Measurements from ENCODE around the gene INPP5D.
"Not testable (repeated sequence)": the region's sequence is repeated elsewhere in the genome, so short reads cannot be mapped to it uniquely, and the experiment has no call there.

INPP5D gene

DNA sequence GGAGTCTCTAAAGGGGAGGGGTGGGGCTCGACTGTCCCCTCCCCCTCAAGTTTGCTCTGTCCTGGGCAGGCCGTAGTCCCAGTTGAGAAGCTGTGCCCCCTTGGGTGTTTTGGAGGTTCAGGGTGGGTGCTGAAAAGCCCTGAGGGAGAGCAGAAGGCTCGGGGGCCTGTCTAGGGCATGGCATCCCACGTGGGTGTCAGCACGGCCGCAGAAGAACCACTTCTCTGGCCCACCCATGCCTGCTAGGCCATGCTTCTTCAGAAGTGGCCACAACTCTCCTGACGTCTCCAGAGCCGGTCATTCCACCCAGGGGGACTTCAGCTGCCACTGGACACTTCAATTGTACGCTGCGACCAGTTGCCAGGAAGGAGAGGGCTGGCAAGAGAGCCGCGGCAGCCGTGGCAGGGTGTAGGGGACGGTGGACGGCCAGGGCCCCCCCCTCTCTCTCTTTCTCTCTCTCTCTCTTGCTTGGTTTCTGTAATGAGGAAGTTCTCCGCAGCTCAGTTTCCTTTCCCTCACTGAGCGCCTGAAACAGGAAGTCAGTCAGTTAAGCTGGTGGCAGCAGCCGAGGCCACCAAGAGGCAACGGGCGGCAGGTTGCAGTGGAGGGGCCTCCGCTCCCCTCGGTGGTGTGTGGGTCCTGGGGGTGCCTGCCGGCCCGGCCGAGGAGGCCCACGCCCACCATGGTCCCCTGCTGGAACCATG is at the start of gene INPP5D:
TSS of gene INPP5D (plus strand) at position 546 of the 704 bp plus-strand sequence. CDS start at position 683, 137 bp downstream.
- DNase-seq (ENCODE audit: low read depth in 2 of 2): peak; percentile 55

DNA sequence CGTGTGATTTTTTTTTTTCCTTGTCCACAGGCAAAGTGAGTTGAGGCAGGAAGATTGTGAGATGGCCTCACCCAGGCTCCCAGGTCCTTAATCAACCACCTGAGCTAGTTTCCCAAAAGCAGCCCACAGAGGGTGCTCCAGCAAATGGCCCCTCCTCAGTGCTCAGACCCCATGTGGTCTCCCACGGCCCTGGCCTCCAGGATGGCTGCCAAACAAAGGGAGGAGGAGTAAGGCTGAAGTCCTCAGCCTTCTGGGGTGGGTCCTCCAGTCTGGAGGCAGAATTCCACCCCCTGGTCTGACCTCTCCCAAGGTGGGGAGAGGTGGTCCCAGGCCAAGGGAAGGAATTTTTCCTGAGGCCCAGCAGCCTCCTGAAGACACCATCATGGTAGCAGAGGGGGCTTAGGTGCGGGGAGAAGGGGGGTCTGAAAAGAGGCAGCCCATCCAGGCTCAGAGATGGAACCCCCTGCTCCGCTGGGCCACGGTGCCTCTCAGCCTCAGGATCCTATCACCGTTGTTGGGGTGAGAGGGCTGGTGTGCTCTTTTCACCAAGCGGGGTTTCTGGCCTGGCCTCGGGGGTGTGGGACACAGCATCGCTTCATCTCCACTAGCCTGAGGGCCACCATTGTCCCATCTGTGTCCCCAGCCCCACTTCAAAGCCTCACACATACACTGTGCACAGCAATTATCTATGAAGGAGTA is 49.4 kb upstream of the INPP5D start:
- DNase-seq (ENCODE audit: low read depth in 2 of 2): no peak

DNA sequence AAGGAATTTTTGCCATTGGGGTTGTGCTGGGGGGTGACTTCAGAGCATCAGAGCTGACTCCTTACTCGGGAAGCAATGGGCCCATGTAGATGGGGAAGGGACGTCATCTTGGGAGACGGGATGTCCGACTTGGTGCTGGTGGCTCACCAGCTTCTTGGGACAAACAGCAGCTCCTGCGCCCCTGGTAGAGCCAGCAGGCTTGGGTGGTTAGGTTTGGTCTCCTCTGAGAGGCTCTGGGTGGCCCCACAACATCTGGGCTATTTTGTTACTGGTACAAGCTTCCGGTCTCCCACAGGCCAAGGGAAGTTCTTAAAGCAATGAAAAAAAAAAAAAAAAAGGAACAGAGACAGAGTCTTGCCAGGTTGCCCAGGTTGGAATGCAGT is 48.9 kb upstream of the INPP5D start:
- no peak for DNase-seq (ENCODE audit: low read depth in 2 of 2)

DNA sequence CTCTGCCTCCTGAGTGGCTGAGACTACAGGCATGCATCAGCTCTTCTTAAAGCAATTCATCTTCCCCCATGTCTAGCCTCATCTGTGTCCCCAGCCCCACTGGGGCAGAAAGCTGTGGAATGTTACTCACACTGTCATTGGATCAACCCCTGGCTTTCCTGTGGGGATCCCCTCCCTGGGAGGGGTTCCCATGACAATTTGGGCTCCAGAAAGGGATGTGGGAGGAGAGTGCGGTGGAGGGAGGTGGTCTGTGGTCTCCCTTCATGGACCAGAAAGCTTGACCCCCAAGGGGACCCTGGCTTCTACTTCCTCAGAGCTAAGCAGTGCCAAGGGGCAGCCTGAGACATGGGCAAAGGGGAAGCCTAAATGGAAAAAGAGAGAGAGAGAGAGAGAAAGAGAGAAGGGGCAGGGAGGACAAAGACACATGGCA is 48.4 kb upstream of the INPP5D start:
- no peak for DNase-seq (ENCODE audit: low read depth in 2 of 2)

DNA sequence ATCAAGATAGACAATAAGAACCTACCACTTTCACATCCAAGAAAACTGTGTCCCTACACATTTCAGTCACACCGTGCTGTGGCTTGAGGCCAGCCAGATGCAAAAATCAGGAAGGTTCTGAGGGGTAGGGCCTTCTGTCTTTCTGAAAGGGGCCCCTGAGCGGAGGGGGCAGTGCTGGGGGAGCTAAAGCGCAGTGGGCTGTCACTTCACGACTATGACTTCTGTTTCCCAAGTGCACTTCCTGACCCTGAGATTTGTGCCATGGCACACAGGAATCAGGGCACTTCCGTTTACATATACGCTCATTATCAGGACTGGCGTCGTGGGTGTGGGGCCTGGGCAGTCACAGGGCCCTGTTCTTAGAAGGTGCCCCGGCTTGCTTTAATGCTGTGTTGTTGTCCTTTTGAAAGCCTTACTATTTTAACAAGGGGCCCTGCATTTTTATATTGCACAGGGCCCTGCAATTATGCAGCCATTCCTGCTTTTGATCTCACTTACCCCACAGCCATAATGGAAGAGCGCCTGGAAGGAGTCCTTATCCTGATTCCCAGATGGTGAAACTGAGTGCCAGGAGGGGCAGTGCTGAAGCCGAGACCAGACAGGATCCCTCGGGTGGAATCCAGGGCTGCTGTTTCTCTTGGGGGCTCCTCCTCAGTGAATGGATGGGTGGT is 47.7 kb upstream of the INPP5D start:
- no peak for DNase-seq (ENCODE audit: low read depth in 2 of 2)

DNA sequence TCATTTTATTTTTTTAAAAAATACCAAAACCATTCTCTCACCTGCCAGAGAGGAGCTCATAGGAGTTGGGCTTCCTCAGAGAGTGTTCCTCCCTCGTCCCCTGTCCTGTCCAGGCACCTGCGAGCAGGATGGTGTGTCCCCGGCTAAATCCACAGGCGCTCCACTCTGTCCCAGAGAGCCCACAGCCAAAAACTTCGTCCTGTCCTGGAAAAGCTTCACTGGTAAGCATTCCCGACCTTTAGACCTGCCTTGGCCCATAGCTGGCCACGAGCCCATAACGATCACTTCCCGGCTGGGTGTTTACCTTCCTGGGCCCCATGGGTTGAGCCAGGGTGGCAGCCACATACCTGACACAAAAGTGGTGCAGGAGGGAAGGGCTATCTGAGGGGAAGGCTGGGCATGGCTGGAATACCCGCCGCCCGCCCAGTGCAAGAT is 47.1 kb upstream of the INPP5D start, which contains the start of gene NGEF:
TSS of gene NGEF (minus strand) at position 230 of the 435 bp plus-strand sequence. CDS start 38,366 bp downstream, outside the sequence.
- no peak for DNase-seq (ENCODE audit: low read depth in 2 of 2)

DNA sequence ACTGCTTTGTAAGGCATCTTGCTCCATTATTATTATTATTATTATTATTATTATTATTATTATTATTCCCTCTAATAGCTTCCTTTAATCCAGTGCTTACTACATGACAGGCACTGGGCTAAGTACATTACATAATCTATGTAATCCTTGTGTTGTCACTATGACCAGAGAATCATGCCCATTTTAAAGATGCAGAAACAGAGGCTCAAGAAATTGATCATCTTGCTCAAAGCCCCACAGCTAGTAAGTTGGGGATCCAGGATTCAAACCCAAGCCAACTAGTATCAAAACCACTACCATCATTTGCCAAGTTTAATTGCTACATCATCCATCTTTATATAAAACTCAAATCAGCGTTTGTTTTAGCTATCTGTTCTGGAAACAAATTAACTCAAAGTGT is 46.5 kb upstream of the INPP5D start:
- no peak for DNase-seq (ENCODE audit: low read depth in 2 of 2)

DNA sequence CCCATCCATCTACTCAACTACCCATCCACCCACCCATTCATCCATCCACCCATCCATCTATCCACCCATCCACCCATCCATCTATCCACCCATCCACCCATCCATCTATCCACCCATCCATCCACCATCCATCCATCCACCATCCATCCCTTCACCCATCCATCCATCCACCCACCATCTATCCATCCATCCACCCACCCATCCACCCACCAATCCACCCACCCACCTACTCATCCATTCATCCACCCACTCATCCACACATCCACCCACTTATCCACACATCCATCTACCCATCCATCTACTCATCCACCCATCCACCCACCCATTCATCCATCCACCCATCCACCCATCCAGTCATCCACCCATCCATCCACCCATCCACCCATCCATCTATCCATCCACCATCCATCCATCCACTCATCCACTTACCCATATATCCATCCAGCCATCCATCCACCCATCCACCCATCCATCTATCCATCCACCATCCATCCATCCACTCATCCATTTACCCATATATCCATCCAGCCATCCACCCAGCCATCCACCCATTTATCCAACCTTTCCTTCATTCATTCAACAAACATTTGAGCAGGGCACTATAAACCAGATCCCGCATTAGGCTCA is 45.0 kb upstream of the INPP5D start:
- no peak for DNase-seq (ENCODE audit: low read depth in 2 of 2)

DNA sequence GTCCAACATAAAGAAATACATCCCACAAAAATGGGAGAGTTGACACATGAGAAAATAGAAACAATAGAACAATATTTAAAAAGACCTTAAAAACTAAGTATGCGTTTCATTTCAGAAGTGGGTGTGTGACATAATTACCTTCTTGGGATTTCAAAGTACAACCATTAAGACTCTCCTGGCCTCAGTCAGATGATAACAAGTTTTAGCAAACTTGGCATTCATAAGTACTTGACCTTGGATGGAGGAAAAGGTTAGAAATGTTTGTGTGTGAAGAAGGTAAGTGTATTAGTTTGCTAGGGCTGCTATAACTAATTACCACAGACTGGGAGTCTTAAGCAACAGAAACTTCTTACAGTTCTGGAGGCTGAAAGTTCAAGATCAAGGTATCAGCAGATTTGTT is 42.2 kb upstream of the INPP5D start:
- no peak for DNase-seq (ENCODE audit: low read depth in 2 of 2)

DNA sequence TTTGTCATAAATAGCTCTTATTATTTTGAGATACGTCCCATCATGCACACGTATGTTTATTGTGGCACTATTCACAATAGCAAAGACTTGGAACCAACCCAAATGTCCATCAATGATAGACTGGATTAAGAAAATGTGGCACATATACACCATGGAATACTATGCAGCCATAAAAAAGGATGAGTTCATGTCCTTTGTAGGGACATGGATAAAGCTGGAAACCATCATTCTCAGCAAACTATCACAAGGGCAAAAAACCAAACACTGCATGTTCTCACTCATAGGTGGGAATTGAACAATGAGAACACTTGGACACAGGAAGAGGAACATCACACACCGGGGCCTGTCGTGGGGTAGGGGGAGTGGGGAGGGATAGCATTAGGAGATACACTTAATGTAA is 40.5 kb upstream of the INPP5D start:
- not testable (repeated sequence) for DNase-seq (ENCODE audit: low read depth in 2 of 2)

DNA sequence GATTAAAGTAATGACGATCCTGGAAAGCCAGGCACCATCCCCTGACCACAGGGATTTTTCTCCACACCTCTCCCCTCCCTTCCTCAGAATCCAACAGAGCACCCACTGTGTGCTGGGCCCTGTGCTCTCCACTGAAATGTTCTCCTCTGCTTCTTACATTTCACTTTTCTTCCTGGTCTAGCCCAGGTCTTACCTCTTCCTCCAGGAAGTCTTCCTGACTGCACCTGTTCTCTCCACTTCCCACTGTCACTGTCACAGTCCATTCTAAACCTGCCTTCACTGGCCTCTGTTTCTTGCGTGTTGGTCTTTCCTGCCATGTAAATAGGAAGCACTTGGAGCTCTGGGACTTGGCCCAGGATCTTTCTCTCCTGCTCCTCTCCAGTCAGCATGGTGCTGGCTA is 39.7 kb upstream of the INPP5D start:
- DNase-seq (ENCODE audit: low read depth in 2 of 2): no peak

DNA sequence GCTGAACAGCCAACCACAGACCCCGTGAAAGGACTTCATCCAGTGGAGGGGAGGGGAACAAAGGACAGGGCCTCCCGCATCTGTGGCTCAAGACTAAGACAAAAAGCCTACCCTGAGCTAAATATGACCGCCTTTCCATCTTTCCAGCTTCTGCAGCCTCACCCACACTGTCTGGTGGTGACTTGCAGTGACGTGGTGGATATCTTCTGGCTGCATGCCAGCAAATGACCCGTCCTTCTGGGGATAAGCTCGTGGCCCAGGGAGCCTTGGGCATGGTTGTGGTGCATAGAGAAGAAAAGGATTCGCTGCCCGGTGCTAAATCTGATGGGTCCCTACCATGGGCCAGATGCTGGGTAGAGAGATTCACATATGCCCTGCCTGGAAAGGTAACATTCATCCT is 38.4 kb upstream of the INPP5D start:
- no peak for DNase-seq (ENCODE audit: low read depth in 2 of 2)

DNA sequence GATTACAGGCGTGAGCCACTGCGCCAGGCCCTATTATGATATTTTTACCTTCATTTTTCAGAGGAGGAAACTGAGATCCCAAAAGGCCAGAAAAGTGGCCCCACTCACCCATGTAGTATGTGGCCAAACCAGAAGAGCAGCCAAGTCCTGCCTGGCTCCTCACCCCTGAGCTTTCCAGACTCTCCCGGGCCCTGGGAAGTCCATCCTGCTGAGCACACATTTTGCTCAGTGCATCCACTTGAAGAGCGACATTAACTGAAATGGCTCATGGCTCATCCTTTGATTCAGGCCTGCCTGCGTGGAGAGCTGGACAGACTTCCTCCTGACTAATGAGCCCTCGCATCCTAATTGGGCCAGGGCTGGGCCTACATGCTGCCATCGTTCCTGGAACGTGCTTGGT is 37.6 kb upstream of the INPP5D start:
- no peak for DNase-seq (ENCODE audit: low read depth in 2 of 2)

DNA sequence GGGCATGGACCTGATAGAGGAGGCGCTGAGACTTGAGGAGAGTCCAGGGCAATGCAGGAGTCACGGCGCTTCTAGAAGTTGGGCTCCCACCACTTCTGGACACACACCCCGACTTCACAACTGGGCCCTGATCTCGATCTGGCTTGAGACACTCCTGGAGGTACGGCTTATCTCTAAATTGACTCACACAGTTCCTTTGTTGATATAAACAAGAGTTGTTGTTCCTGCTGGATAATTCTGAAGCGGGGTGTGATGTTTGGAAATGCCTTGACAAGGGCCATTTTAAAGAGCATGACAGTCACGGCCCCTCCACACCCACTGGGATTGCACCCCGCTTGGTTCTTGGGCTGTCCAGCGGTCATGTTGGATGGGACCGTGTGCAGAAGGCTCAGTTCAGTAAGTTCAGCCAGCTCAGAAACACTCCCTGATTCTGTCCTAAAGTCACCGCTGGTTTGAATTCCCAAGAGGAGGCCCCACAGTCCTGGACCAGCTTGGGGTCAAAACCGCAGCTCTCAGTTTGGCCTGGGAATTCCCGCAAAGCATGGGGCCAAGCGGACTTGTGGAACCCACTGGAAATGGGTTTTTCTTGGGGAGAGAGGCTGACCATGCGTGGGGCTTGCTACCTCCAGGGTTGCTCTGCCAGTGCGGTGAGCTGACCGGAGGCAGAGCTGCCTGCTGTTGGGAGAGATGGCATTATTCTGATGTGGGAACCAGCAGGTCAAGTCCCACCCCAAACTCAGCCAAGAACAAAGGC is 37.0 kb upstream of the INPP5D start:
- no peak for DNase-seq (ENCODE audit: low read depth in 2 of 2)

DNA sequence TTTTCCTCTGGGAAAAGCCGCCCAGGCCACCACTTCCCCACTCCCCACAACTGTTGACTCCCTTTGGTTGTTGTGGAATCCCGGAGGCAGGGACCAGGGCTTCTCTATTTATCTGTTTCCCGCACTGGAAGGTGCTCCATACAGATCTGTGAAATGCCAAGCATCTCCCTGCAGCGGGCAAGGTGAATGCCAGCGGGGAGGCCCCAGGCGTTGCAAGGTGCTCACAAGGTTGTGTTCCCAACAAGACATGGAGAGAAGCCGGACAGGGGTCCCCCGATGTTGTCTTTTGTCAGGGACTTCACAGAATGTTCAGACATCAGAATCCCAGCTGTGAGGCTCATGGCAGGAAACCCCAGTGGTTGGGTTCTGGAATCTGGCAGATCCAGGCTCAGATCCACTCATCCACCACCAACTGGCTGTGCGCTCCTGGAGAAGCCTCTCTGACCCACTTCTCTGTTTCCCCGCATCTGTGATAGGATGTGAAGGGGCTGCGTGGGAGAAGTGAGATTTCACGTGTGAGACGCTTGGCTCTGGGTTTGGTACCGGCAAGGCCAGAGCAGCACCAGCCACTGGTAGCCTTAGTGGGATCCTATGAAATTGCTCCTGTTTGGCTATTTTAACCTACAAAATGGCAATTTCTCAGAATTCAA is 36.3 kb upstream of the INPP5D start:
- DNase-seq (ENCODE audit: low read depth in 2 of 2): no peak

DNA sequence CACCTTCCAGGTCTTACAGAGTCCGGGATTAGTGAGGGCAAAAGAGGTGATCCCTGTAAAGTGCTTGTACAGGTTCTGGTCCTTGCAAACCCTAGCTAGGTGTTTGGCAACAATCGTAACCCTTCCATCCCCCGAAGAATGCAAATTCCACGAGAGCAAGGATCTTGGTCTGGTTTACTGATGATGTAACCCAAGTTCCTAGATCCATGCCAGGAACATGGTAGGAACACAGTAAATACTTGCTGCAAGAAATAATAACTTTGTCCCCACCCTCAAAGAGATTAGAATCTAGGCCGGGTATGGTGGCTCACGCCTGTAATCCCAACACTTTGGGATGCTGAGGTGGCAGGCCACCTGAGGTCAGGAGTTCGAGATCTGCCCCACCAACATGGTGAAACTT is 34.4 kb upstream of the INPP5D start:
- DNase-seq (ENCODE audit: low read depth in 2 of 2): no peak

DNA sequence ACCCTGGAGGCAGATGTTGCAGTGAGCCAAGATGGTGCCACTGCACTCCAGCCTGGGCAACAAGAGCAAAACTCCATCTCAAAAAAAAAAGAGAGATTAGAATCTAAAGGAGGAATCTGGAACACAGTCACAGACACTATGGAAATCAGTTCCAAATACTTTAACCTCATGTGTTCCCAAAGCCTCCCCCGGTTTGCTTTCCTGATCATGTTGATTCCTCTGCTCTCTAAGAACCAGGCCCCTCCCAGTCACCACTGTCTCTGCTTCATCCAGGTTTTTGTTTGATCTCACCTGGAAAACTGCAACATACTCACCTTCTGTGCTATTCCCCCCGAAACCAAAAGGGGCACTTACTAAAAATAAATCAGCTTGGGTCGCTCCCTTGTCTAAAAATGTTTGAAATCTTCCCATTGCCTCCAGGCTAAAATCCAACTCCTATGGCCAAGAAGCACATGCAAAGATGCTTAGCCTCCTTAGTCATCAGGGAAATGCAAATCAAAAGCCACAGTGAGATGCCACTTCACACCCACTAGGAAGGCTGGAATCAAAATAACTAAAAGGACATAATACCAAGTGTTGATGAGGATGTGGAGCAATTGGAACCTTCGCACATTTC is 33.8 kb upstream of the INPP5D start:
- no peak for DNase-seq (ENCODE audit: low read depth in 2 of 2)

DNA sequence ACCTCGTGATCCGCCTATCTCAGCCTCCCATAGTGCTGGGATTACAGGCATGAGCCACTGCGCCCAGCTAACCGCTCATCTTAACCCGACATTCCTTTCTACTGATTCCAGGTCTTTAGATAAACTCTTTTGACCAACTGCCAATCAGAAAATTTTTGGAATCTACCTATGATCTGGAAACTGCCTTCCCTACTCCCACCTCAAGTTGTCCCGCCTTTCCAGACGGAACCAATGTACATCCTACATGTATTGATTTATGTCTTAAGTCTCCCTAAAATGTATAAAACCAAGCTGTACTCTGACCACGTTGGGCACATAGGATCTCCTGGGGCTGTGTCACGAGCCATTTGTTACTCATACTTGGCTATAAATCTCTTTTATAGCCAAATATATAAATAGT is 30.8 kb upstream of the INPP5D start:
- no peak for DNase-seq (ENCODE audit: low read depth in 2 of 2)

DNA sequence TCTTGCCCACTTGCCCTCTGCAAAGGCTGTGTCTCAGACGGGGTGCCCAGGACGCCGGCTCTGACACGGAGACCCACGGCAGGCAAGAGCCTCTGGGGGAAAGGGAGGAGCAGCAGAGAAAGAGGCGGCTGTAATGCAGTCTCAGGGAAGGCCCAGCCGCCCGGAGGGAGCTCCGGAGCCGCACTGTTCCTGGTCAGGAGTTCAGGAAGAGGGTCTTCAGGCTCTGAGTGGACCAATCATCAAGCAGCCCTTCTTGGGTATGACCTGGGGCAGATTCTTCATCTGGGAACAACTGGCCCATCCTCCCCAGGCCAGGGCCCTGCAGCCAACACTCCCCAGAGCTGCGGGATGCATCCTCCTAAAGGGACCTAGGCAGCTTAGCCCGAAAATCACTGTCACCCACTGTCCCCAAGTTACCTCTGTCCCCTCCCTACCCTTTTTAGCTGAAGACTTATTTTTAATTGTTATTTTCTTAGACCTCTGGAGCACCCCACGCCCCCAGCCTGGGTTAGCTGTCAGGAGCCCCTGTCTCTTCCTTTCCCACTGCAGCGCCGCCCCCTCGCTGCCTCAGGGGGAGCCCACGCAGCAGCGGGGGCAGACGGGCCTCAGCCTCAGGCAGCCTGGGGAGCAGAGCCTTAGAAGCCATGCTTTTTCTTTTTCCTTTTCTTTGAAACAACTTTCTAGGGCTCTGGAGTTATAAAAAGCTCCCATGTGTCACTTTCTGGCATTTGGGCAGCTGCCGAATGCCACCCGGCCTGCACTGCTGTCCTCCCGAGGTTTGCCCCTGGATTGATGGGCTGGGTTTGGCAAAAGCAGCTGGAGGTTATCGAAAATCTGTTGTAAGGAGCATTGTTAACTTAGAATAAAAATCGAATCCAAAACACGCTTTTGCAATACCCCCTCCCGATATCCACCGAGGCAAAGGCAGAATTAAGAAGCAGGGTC is 28.3 kb upstream of the INPP5D start:
- DNase-seq (ENCODE audit: low read depth in 2 of 2): no peak

Data from stimulated activated CD4-positive, alpha-beta T cell treated with anti-CD3 and anti-CD28 coated beads, Interleukin-12 subunit alpha, Interleukin-12 subunit beta, amount 100 ng/mL, for 24 hours (primary cell).